ENCODE data around the gene DNAI4. TPM values are rescaled to one million over a fixed set of nuclear protein-coding genes. Genes with fewer than 3 reads are reported as not detected.

DNAI4 gene
- total RNA-seq, 4 donors from 2014 or later, result 4.9 to 6.2 (median 5.5) TPM

DNA sequence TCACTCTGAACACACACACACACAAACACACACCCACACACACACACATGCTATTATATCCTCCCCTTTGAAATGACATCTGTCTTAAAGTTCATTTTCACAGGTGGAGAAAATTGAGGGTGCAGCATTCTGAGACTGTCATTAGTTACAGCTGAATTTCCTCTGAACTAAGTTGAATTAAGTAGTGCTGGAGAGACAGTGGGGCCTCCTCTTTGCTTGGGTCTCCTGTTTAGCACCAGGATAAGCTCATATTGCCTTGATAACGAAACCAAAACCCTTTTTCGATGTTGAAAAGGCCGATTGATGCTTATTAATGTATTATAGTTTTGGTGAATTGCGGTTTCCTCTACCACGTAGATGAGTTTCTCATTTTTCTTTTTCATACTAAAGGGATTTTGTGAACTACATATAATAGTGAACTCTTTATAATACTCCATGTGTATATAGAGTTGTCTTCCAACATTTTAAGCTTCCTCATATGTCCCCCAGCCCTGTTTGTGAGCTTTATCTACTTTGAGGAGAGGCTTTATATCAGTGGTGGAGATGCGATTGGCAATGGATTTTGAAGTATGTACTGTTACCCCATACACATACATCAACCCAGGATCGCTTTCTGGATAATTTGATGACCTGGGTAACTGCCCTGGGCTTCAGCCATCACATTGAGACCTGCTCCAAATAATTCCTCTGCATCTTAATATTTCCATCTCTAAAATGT, 155.0 kb downstream of the DNAI4 start:
- Histone ChIP-seq H3K27ac (replicated peaks in 1 of 4) (no peak overlapping the region), H3K36me3 (no peaks in the 10 kb centered on the region), H3K9me3 (no peaks in the 10 kb centered on the region), H3K27me3 (no peaks in the 10 kb centered on the region), H3K4me3 (no peak overlapping the region), H3K4me1 (peaks cover 0 to 3% (median 0%) of the 10 kb centered on the region in 4 donors)
- DNase-seq (ENCODE audit: extremely low spot score), result no peak
- TF ChIP-seq EP300 (IDR thresholded peaks at IDR 0.05), result no peak
- no peak for TF ChIP-seq POLR2A (IDR thresholded peaks at IDR 0.05; ENCODE audit: low read depth)
- TF ChIP-seq POLR2AphosphoS5 (IDR thresholded peaks at IDR 0.05), result no peak
- TF ChIP-seq, protein P1, sequence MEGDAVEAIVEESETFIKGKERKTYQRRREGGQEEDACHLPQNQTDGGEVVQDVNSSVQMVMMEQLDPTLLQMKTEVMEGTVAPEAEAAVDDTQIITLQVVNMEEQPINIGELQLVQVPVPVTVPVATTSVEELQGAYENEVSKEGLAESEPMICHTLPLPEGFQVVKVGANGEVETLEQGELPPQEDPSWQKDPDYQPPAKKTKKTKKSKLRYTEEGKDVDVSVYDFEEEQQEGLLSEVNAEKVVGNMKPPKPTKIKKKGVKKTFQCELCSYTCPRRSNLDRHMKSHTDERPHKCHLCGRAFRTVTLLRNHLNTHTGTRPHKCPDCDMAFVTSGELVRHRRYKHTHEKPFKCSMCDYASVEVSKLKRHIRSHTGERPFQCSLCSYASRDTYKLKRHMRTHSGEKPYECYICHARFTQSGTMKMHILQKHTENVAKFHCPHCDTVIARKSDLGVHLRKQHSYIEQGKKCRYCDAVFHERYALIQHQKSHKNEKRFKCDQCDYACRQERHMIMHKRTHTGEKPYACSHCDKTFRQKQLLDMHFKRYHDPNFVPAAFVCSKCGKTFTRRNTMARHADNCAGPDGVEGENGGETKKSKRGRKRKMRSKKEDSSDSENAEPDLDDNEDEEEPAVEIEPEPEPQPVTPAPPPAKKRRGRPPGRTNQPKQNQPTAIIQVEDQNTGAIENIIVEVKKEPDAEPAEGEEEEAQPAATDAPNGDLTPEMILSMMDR (IDR thresholded peaks at IDR 0.05), result no peak
- 94% methylated on average over 7 of the region's 7 CpGs for WGBS
- intact Hi-C loops (cut with DNase I), result loop anchor here (10.0 kb wide), 1 partner anchor 445 kb away; no protein-coding TSS in a partner anchor

DNA sequence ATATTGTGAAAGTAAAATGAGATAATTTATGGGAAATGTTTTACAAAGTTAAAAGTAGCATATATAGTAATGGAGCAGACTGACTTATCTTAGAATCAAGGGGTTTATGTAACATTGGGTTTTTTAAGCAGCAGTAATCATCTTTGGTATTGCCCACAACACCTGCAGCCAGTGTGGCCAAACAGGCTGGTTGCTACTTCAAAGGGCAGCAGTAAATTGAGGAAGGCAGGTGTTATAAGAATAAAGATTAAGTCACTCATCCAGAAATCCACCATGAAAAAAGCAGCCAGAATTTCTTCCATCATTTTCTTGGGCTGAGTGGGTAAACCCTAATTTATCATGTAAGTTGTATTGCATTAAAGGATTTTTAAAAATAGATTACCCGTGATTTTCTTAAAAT, 155.7 kb downstream of the DNAI4 start:
- no peak for DNase-seq (ENCODE audit: extremely low spot score)
- H3K9me3 ChIP-seq, result no peaks in the 10 kb centered on the region
- no peaks in the 10 kb centered on the region for H3K36me3 ChIP-seq
- no peak overlapping the region for H3K27ac ChIP-seq (replicated peaks in 1 of 4)
- H3K4me1 ChIP-seq, result peaks cover 0 to 3% (median 0%) of the 10 kb centered on the region in 4 donors
- 88% methylated on average over 1 of the region's 1 CpG for WGBS
- no peaks in the 10 kb centered on the region for H3K27me3 ChIP-seq
- TF ChIP-seq, protein P1 (IDR thresholded peaks at IDR 0.05), result no peak
- TF ChIP-seq POLR2A (IDR thresholded peaks at IDR 0.05; ENCODE audit: low read depth) (no peak), POLR2AphosphoS5 (IDR thresholded peaks at IDR 0.05) (no peak)
- intact Hi-C loops (cut with DNase I), result loop anchor here (10.0 kb wide), 1 partner anchor 446 kb away; no protein-coding TSS in a partner anchor
- no peak overlapping the region for H3K4me3 ChIP-seq

DNA sequence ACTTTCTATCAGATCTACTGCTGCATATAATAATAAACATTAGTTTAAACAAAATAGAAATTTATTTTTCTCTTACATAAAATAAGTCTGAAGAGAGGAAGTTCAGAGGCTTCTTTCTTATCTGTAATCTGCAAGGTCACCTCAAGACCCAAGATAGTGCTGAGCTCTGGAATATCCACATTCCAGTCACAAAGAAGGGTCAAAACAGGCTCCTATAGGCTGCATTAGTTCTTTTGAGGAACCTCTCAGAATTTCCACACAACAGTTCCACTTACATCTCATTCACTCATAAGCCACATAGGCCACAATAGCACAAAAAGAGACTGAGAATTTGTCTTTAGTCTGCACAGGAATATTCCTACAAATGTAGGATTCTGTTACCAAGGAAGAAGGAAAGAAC, 157.0 kb downstream of the DNAI4 start:
- TF ChIP-seq, protein P1 (IDR thresholded peaks at IDR 0.05), result no peak
- TF ChIP-seq POLR2AphosphoS5 (IDR thresholded peaks at IDR 0.05), result no peak
- no peak for TF ChIP-seq POLR2A (IDR thresholded peaks at IDR 0.05; ENCODE audit: low read depth)
- no peak for TF ChIP-seq EP300 (IDR thresholded peaks at IDR 0.05)
- intact Hi-C loops (cut with DNase I), result loop anchor here (10.0 kb wide), 1 partner anchor 447 kb away; no protein-coding TSS in a partner anchor

DNA sequence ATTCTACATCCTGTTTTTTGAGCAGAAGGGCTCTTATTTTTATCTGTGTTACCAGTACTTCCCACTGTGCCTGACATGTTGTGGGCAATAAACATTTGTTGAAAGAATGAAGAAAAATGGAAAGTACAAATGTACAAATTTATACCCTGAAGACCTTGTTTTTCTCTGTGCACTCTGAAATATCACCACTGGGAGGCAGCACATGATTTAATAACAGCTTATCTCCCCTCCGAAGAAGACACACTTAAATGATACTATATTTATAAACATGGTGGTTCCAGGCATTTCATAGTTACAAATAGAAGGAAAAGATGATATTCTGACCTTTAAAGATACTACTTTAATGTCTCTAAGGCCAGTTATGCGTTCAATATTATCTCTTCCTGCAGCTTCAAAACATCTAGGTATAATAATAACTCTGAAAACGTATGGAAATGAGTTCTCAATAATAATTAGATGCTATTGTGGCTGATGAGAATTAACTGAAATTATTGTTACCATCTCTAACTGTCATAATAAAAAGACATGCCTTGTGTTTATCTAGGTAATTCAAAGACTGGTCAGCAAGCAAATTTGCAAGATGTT, 159.6 kb downstream of the DNAI4 start:
- Histone ChIP-seq H3K4me1 (peaks cover 0 to 3% (median 0%) of the 10 kb centered on the region in 4 donors), H3K4me3 (no peak overlapping the region), H3K9me3 (no peaks in the 10 kb centered on the region), H3K27ac (replicated peaks in 1 of 4) (no peak overlapping the region), H3K36me3 (no peaks in the 10 kb centered on the region), H3K27me3 (no peaks in the 10 kb centered on the region)
- TF ChIP-seq POLR2A (IDR thresholded peaks at IDR 0.05; ENCODE audit: low read depth), result no peak
- TF ChIP-seq, protein P1 (IDR thresholded peaks at IDR 0.05), result peak; percentile 69 to 77 (median 72)
- WGBS, result 23% methylated on average over 3 of the region's 3 CpGs
- intact Hi-C loops (cut with DNase I), result loop anchor here (2.0 to 10.0 kb wide), 2 partner anchors 384 to 450 kb away; no protein-coding TSS in a partner anchor
- no peak for DNase-seq (ENCODE audit: extremely low spot score)

More for the DNA sequence above, 157.0 kb downstream of the DNAI4 start:
- Histone ChIP-seq H3K4me1 (peaks cover 0 to 3% (median 0%) of the 10 kb centered on the region in 4 donors), H3K27ac (replicated peaks in 1 of 4) (no peak overlapping the region), H3K27me3 (no peaks in the 10 kb centered on the region), H3K9me3 (no peaks in the 10 kb centered on the region), H3K4me3 (no peak overlapping the region), H3K36me3 (no peaks in the 10 kb centered on the region)
- no peak for DNase-seq (ENCODE audit: extremely low spot score)

Other genes starting within 250 kb of the DNAI4 start
- 1 to 10 TPM; 1.2 to 3.1 (median 1.7) TPM for gene DYNLT5, start 172.4 kb downstream of the DNAI4 start, total RNA-seq
- not detected for gene INSL5, start 123.6 kb downstream of the DNAI4 start, total RNA-seq
- gene MIER1, start 134 bp upstream of the DNAI4 start, total RNA-seq, result 10 to 100 TPM; 39.4 to 56.5 (median 49.2) TPM
- gene SLC35D1, start 129.3 kb upstream of the DNAI4 start, total RNA-seq, result 1 to 10 TPM; 7.5 to 9.4 (median 8.2) TPM
- gene C1orf141, start 210.1 kb upstream of the DNAI4 start, total RNA-seq, result not detected
- gene IL23R, start 241.6 kb upstream of the DNAI4 start, total RNA-seq, result not detected